Right lobe of liver (tissue), 6 donors: Measurements from ENCODE around the gene GRM7. TPM values are rescaled to one million over a fixed set of nuclear protein-coding genes. Genes with fewer than 3 reads are reported as not detected.

Experiments
- ATAC-seq, 4 donors: fragments of 200-7000 bp; cut with Tn5 transposase; one replicate each; pipeline ENCODE4 v1.9.1; 2020; ENCODE audit warnings: mild to moderate bottlenecking in 4 of 4, moderate library complexity in 4 of 4
- DNase-seq, 3 donors: peaks; one replicate each; pipeline ENCODE4 v3.0.0-alpha.2; 2020
- H3K27ac ChIP-seq, 3 donors: fragments of 200-600 bp; one replicate each; pipeline ENCODE4 v1.8.0; 2022
- H3K27me3 ChIP-seq, 2 donors: fragments of 200-600 bp; one replicate each; pipeline ENCODE4 v1.8.0; 2022
- H3K36me3 ChIP-seq, 4 donors: fragments of 200-600 bp; sonication (generic) in 1 of 4; one replicate each; pipeline versions ENCODE4 v1.5.1 to v1.8.0; 2017 to 2022; ENCODE audit warnings: control low read depth in 1 of 4
- H3K4me1 ChIP-seq, 4 donors: fragments of 200-600 bp; sonication (generic) in 1 of 4; one replicate each; pipeline versions ENCODE4 v1.5.1 to v1.8.0; 2017 to 2022; ENCODE audit warnings: control low read depth in 1 of 4
- H3K4me3 ChIP-seq, 3 donors: fragments of 200-600 bp; one replicate each; pipeline ENCODE4 v1.8.0; 2022
- H3K9me3 ChIP-seq, 4 donors: fragments of 200-600 bp; sonication (generic) in 1 of 4; one replicate each; pipeline versions ENCODE4 v1.5.1 to v1.8.0; 2017 to 2022; ENCODE audit warnings: control low read depth in 1 of 4
- POLR2A ChIP-seq: fragments of 450-650 bp; IDR thresholded peaks from one replicate; pipeline ENCODE4 v1.6.1; 2017; ENCODE audit warnings: antibody characterized with exemption, mild to moderate bottlenecking
- WGBS: methylation state at CpG from one replicate; pipeline ENCODE4 v1.1.6; 2018; ENCODE audit warnings: low coverage, low lambda C conversion rate; ENCODE audit not compliant: insufficient coverage; ENCODE audit errors: missing lambda C conversion rate; 5-methylcytosine and 5-hydroxymethylcytosine counted together
- intact Hi-C, 2 donors: fragments of 100-400 bp; cut with DNase I; formaldehyde crosslinking; loops; one replicate each; pipeline versions ENCODE4 v1.11.2 to v1.14.1; 2022
- total RNA-seq, 6 experiments: library from RNA; depleted of rRNA in 2 of 6; stranded (reverse); fragments of >200 nt in 2 of 6; fragmentation: NEBNext Ultra II Directional in 3 of 6; extraction: Animal tissue kit (Norgen Biotek cat#: 25700) in 3 of 6; gene quantifications; one replicate each; pipeline versions ENCODE4 v1.1.0 to v1.2.4, GENCODE V29; 2016 to 2023
- TF ChIP-seq, protein P1 (sequence below), 4 donors: fragments of 200-600 bp in 3 of 4; fragments of 450-650 bp in 1 of 4; IDR thresholded peaks; one replicate each; pipeline versions ENCODE4 v1.5.1 to v1.8.0; 2016 to 2022; ENCODE audit warnings: antibody characterized with exemption in 4 of 4, mild to moderate bottlenecking in 2 of 4
- donor health status: DM: no; HTN: yes; CAD: no.
- donor health status: DM: no; HTN: no; CAD: no.
- donor health status: DM: no; HTN: no; CAD: no.
- donor health status: DM: no; HTN: yes; CAD: no.
- donor health status: DM: no; HTN: yes; CAD: no.

The GRM7 gene
- total RNA-seq, 6 experiments from 2014 or later: 0.20 to 0.56 TPM; not detected in 4

DNA sequence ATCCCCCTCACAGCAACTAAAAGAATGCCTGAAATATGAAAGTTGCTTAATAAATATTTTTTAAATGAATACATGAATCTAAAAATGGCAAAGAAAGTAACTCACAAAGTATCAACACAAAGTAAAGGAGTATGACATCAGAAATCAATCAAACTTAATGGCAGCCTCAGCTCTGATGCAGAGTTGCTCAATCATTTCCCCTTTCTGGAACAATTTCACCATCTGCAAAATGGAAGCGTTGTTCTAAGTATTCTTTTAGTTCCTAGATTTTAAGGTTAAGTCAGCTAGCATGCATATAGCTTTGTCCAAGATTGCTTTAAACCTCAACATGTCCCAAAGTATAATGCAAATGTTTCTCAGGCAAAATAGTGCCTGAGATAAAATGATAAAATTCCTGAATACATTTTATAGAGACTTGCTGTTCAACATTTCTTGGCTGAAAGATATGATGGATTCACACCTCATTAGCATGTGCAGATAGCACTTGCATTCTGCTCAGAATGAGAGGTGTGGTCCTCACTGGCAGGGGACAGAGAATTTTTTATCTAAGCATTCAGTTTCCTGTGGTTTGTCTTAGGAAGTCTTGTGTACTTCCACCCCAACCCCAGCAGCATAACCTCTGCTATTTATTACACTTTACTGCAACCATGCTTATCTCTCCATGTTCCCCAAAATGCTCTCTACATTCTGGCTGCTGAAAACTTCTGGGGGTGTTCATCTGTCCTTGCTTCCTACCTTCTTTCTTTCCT lies 429.3 kb downstream of the GRM7 start:
- no peaks in the 10 kb centered on the region for H3K36me3 ChIP-seq
- intact Hi-C loops: no loop called here
- H3K27me3 ChIP-seq: no peaks in the 10 kb centered on the region
- TF ChIP-seq POLR2A: no peak
- TF ChIP-seq, protein P1, sequence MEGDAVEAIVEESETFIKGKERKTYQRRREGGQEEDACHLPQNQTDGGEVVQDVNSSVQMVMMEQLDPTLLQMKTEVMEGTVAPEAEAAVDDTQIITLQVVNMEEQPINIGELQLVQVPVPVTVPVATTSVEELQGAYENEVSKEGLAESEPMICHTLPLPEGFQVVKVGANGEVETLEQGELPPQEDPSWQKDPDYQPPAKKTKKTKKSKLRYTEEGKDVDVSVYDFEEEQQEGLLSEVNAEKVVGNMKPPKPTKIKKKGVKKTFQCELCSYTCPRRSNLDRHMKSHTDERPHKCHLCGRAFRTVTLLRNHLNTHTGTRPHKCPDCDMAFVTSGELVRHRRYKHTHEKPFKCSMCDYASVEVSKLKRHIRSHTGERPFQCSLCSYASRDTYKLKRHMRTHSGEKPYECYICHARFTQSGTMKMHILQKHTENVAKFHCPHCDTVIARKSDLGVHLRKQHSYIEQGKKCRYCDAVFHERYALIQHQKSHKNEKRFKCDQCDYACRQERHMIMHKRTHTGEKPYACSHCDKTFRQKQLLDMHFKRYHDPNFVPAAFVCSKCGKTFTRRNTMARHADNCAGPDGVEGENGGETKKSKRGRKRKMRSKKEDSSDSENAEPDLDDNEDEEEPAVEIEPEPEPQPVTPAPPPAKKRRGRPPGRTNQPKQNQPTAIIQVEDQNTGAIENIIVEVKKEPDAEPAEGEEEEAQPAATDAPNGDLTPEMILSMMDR (IDR thresholded peaks at IDR 0.05): no peak
- no peaks in the 10 kb centered on the region for H3K4me1 ChIP-seq
- 33% methylated on average over 1 of the region's 1 CpG for WGBS
- DNase-seq (no peak), ATAC-seq (no peak)
- H3K4me3 ChIP-seq: no peak overlapping the region
- no peaks in the 10 kb centered on the region for H3K9me3 ChIP-seq
- no peak overlapping the region for H3K27ac ChIP-seq

DNA sequence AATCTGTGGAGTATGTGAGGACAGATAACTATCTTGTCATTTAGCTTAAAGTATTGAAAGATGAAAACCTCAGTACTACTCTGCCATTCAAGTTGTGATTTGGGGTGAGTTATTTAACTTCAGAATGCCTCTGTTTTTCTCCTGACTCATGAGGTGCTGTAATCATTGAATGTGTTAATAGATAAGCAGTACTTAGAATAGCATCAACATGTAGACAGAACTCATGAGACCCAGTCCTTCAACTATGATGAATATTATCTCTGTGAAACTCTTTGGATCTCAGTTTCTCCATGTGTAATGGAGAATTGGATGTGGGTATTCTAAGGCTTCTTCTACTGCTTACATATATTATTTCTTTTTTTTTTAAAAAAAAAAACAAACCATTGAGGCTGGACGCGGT lies 431.4 kb downstream of the GRM7 start:
- 100% methylated on average over 2 of the region's 2 CpGs for WGBS
- intact Hi-C loops: no loop called here
- H3K9me3 ChIP-seq: no peaks in the 10 kb centered on the region

DNA sequence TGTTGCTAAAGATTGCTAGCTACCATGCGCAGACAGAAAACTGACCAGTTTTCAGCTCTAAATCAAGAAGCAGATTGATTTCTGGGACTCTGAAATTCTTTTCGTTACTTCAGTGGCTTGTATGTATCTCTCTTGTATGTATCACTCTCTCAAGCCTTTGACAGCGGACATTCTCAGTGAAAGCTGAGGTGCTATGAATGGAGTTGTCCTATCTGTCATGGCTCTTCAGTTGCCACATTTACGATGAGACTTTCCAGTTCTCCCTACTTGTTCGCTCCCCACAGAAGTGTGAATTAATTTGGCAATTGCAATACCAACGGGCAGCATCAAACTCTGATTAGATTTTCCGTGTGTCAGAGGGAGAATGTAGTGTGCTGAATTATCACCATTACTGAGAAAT lies 432.4 kb downstream of the GRM7 start:
- DNase-seq: no peak
- ATAC-seq: no peak
- Histone ChIP-seq H3K27ac (no peak overlapping the region), H3K4me3 (no peak overlapping the region), H3K36me3 (no peaks in the 10 kb centered on the region), H3K4me1 (no peaks in the 10 kb centered on the region), H3K27me3 (no peaks in the 10 kb centered on the region), H3K9me3 (no peaks in the 10 kb centered on the region)
- intact Hi-C loops: no loop called here
- no peak for TF ChIP-seq POLR2A
- TF ChIP-seq, protein P1 (IDR thresholded peaks at IDR 0.05): no peak
- 75% methylated on average over 7 of the region's 7 CpGs for WGBS

More for the DNA sequence above, 431.4 kb downstream of the GRM7 start:
- ATAC-seq (no peak), DNase-seq (no peak)
- H3K27ac ChIP-seq: no peak overlapping the region
- H3K36me3 ChIP-seq: no peaks in the 10 kb centered on the region
- no peak overlapping the region for H3K4me3 ChIP-seq
- TF ChIP-seq, protein P1 (IDR thresholded peaks at IDR 0.05): no peak
- TF ChIP-seq POLR2A: no peak
- H3K4me1 ChIP-seq: no peaks in the 10 kb centered on the region
- H3K27me3 ChIP-seq: no peaks in the 10 kb centered on the region

DNA sequence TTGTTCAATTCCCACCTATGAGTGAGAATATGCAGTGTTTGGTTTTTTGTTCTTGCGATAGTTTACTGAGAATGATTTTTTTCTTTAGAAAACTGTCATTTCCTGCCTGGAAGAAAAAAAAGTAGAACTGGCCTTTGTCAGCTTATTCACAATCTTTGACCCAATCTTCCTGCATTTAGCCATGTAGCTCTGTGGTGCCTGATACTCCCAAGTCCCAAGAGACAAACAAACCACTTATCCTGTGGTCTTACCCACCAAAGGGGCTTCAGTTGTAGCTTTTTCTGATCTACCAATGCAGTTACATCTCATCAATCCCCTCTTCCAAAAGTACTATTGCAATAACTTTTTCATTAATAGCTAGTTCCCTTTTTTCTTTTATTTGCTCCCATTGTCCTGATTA lies 444.6 kb downstream of the GRM7 start:
- intact Hi-C loops: no loop called here
- H3K4me1 ChIP-seq: no peaks in the 10 kb centered on the region
- no peak overlapping the region for H3K27ac ChIP-seq
- TF ChIP-seq POLR2A: no peak
- TF ChIP-seq, protein P1 (IDR thresholded peaks at IDR 0.05): no peak
- ATAC-seq (no peak), DNase-seq (no peak)
- WGBS: 60% methylated on average over 1 of the region's 1 CpG
- no peaks in the 10 kb centered on the region for H3K27me3 ChIP-seq
- H3K9me3 ChIP-seq: no peaks in the 10 kb centered on the region
- no peak overlapping the region for H3K4me3 ChIP-seq
- no peaks in the 10 kb centered on the region for H3K36me3 ChIP-seq
